HG02938 (cell line): ENCODE results near the gene RASGRP4.

Source experiments
- ATAC-seq: cut with Tn5 transposase; IDR thresholded peaks from one replicate; pipeline ENCODE4 v1.9.1; 2021; ENCODE audit warnings: mild to moderate bottlenecking, moderate library complexity; ENCODE audit not compliant: unreplicated experiment

Gene RASGRP4

GRCh38 chr19:38391911-38392464 is 34.0 kb downstream of the RASGRP4 start:
- ATAC-seq, result no peak

DNA sequence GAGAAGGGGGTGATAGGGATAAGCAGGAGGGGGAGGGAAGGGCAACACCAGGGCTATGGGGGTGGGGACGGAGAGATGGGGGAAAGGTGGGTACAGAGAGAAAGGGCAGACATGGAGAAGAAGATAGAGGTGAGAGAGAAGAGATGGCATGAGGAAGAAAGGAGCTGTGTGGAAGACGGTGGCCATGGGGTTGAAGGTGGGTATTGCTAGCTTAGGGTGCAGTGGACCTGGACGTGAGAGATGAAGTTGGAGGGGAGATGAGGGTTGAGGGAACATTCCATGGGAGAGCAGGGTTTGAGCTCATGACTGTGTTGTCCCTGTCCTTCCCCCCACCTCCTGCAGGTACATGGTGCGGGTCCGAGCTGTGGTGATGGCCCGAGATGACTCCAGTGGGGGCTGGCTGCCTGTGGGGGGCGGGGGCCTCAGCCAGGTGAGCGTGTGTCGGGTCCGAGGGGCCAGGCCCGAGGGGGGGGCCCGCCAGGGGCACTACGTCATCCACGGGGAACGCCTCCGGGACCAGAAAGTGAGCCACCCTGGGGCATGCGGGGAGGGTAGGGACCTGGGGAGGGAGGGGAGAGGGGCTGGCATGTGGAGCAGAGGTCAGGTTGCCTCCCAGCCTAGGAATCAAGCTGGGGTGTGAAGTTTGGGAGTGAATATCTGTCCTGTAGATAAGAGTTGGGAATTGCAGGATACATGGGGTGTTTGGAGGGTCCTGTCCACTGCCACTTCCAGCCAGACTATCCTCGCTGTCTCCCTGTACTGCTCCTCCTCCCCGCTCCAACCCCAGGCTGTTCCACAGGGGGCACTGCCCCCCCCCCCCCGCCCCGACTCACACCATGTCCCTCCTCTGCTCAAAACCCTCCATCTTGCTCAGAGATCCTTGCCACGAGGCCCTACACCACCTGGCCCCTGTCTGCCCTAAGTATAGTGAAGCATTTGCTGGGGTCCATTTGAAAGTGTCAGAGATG is 35.8 kb downstream of the RASGRP4 start:
- ATAC-seq, result no peak

GRCh38 chr19:38389101-38389925 is 36.7 kb downstream of the RASGRP4 start:
- no peak for ATAC-seq

- ATAC-seq, result no peak
These were observed 37.5 kb downstream of the RASGRP4 start, which contains the start of gene SPRED3 for GRCh38 chr19:38388349-38389100. SPRED3 (plus strand) TSS chr19:38388697; CDS start chr19:38390303, 1,606 bp downstream.

DNA sequence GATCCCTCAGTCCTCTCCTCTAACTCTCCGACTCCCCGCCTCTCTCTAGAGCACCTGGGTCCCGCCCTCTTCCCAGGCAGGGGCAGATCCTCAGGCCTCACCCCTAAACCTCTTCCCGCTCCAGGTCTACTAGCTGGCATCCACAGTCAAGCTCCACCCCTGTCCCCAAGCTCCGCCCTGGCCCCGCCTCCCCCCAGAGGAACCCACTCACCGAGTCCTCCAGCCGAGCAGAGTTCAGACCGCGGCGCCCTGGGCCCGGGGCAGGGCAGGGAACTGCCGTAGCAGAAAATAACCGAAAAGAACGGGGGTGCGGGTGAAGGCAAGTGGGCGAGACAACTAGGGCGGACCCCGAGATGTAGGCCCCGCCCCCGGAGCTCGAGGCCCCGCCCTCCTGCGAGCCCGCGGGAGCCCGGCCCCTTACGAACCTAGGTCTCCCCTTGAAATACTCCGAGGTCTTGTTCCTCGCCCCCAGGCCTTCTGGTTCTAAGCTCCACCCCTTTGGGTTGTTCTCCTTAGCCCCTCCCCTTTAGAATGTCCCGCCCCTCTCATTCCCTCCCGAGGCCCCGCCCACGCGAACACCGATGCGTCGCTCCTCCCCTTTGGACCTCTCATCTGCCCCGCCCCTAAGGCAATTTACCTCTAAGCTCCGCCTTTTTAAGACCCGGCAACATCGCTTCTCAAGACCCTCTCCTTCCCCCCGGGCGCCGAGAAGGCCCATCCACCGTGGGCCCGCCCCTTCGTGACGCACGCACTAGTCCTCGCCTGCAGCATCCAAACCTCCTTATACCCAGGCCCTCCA is 38.3 kb downstream of the RASGRP4 start, which contains the start of gene GGN:
GGN (minus strand) TSS at position 485 of the 799 bp plus-strand sequence. CDS start 773 bp downstream, outside the sequence.
- ATAC-seq, result no peak

GRCh38 chr19:38386971-38387549 is 39.0 kb downstream of the RASGRP4 start:
- ATAC-seq, result no peak

DNA sequence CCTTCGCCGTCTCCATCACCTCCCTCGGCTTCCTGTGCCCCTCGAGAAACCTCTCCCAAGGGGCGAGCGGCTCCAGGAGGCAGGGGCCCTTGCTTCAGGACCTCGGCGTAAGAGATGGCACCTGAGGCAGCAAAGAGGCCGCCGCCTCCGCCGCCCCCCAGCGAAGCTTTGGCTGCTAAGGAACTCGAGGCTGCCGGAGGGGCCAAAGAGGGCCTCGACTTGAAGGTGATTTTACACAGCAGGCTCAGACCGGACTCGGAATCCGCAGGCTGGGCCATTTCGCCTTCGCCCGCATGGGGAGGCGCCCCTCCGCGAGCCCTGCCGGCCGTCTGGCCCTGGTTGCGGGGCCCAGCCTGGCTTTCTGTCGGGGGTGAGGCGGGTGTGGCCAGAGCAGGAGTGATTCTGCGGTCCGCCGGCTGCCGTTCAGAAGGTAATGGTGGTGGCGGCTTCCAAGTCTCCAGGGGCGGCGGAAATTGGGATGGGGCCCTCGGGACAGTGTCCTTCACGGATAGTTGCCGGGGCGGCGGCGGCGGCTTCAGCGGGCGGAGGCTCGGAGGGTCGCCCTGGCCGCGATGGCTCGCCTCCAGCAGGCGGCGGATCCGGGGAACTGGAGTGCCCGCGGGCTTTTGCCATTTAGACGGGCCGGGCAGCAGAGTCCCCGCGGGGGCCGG is 39.6 kb downstream of the RASGRP4 start:
- ATAC-seq, result no peak

DNA sequence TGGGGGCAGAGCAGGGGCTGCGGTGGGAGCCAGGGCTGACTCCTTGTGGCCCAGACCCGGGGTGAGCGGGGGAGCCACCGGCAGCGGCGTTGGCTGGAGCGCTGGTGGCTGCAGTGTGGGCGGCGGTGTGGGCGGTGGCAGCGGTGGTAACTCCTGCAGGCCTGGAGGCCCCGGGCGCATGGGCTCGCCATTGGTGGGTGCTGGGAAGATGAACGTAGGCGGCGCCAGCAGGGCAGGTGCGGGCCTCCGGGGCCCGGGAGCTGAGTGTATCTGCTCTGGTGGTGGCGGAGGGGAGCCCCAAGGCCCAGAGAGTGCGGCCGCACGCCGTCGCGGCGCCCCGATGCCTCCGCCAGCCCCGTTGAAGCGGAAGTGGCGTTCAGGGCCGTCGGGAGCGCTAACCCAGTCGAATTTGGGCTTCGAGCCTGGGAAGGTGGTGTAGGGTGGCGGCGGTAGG is 40.2 kb downstream of the RASGRP4 start:
- ATAC-seq, result no peak

- no peak for ATAC-seq
These were observed 40.8 kb downstream of the RASGRP4 start for GRCh38 chr19:38385057-38385803.

- ATAC-seq, result no peak
These were observed 41.6 kb downstream of the RASGRP4 start for GRCh38 chr19:38384209-38385027.

DNA sequence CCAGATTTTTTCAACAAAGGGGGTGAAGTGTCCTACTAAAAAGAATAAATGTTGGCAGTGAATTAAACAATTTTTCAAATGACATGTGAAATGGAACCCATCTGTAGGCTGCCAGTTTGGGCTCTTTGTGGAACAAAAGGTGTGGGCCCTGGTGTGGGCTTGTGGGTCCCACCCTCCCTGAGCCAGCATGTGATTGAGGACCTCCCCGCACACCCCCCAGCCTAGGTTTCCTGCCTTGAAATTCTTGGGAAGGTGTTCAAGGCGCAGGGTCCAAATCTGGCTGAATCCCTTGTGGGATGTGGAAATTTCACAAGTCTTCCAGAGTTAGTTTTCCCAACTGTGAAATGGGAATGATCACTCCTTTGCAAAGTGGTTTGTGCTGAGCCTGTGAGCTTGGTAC is 42.3 kb downstream of the RASGRP4 start:
- ATAC-seq, result no peak

DNA sequence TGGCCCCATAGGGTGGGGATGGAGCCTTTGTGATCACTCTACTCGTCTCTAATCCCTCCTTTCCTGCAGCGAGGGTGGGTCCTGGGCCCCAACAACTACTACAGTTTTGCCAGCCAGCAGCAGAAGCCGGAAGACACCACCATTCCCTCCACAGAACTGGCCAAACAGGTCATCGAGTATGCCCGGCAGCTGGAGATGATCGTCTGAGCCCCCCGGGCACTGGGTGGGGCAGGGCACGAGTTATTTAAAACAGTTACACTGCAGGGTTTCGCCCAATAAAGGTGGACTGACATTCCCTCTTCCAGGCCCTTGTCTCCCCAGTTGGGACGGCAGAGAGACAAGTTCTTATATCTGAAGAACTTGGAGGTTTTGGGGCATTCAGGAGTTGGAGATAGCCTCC is 42.8 kb downstream of the RASGRP4 start:
- ATAC-seq, result no peak

DNA sequence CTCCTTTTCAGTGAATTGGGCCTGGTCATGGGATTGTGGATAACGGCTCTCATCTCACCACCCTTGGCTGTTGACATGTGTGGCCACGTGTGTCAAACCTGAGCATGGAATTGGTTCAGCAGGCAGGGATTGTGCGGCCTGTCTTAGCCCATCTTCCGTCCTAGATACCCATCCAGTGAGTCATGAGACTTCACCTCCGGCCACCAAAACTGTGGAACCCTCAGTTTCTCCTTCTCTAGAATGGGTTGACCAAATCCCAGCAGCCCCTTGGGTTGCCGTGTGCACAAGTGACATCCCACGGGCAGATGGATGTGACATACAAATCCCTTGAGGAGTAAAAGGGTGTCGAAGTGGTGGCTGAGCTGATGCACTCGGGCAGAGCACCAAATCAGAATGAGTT is 44.9 kb downstream of the RASGRP4 start:
- no peak for ATAC-seq

DNA sequence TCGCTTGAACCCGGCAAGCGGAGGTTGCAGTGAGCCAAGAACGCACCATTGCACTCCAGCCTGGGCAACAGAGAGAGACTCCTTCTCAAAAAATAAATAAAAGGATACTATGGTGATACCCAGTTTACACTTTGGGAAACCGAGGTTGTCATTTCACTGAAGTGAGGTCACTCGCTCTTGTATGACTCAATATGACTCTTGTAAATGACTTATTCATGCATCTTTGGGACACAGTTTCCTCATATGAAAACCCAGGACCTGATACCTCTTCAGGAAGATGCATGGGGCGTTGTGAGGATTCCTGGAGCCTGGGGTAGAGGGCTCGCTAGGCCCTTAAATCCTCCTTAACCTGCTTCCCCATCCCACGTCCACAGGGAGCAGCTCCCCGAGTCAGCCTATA is 47.2 kb downstream of the RASGRP4 start:
- ATAC-seq, result no peak

GRCh38 chr19:38377052-38377451 is 49.0 kb downstream of the RASGRP4 start:
- ATAC-seq, result no peak

DNA sequence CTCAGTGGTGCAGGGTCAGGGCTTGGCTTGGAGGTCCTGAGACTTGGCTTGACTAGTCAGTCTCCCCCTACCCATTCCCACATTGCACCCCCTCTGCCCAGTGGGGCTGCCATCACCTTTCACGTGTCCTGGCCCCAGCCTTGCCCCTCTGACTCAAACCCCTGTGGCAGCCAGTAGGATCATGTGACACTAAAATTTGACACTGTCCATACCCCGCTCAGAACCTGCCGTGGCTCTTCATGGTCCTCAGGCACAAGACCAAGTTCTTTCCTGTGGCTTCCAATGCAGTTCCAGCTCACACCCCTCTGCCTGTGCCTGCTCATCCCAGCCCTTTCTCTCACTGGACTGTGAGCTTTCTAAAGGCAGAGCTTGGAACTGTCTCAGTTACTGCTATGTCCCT is 49.4 kb downstream of the RASGRP4 start:
- ATAC-seq, result no peak

DNA sequence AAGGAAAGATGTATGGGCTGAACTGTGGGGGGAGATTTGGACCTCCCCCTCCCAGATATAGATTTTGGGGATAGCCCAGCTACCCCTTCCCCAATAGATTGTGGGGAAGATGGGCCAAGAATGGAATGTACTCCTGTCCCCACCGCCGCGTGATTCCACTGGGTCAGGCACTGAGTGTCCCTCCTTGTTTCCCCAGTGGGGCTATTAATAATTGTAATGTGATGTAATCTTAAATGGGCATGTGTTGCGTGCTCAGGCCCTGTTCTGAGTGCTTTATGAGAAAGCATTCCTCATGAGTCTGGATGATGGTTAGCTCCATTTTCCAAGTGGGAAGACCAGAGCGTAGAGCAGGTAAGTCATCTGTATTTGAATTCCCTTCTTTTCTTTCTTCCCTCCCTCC is 50.3 kb downstream of the RASGRP4 start:
- ATAC-seq, result no peak
